Mesendoderm (in vitro differentiated cells): ENCODE data around the gene PYGB.
"Not testable (repeated sequence)": the region's sequence is repeated elsewhere in the genome, so short reads cannot be mapped to it uniquely, and the experiment has no call there.

ENCODE experiments used
- DNase-seq: peaks from one replicate; pipeline ENCODE4 v3.0.0; 2013
- H2AK5ac ChIP-seq: 2 replicates; pipeline ENCODE4 v1.6.1; 2013; ENCODE audit warnings: low read length, inconsistent platforms
- H2BK120ac ChIP-seq: 2 replicates; pipeline ENCODE4 v1.6.1; 2013; ENCODE audit warnings: low read depth, mild to moderate bottlenecking, low read length, moderate library complexity, mixed read lengths
- H2BK15ac ChIP-seq: replicated peaks from 2 replicates; pipeline ENCODE4 v1.6.1; 2013; ENCODE audit warnings: low read depth, mild to moderate bottlenecking, moderate library complexity
- H2BK5ac ChIP-seq: 2 replicates; pipeline ENCODE4 v1.6.1; 2013; ENCODE audit warnings: low read length, inconsistent platforms
- H3K18ac ChIP-seq: 2 replicates; pipeline ENCODE4 v1.6.1; 2013; ENCODE audit warnings: mild to moderate bottlenecking, low read length, mixed read lengths
- H3K23ac ChIP-seq: one replicate; pipeline ENCODE4 v1.6.1; 2013; ENCODE audit warnings: low read length
- H3K27ac ChIP-seq: 2 replicates; pipeline ENCODE4 v1.5.1; 2013; ENCODE audit warnings: low read depth, mild to moderate bottlenecking, inconsistent platforms, low read length, moderate library complexity
- H3K27me3 ChIP-seq: 2 replicates; pipeline ENCODE4 v1.6.1; 2013; ENCODE audit warnings: low read length, control low read depth, mild to moderate bottlenecking, inconsistent platforms; ENCODE audit not compliant: insufficient read depth, poor library complexity
- H3K36me3 ChIP-seq: 2 replicates; pipeline ENCODE4 v1.6.1; 2013; ENCODE audit warnings: low read length, inconsistent platforms; ENCODE audit not compliant: control insufficient read depth, insufficient read depth
- H3K4ac ChIP-seq: one replicate; pipeline ENCODE4 v1.6.1; 2013; ENCODE audit warnings: low read depth, mild to moderate bottlenecking, low read length, moderate library complexity
- H3K4me1 ChIP-seq: 2 replicates; pipeline ENCODE4 v1.6.1; 2013; ENCODE audit warnings: low read depth, low read length, inconsistent platforms; ENCODE audit not compliant: control insufficient read depth
- H3K4me2 ChIP-seq: 2 replicates; pipeline ENCODE4 v1.6.1; 2013; ENCODE audit warnings: low read length
- H3K4me3 ChIP-seq: 2 replicates; pipeline ENCODE4 v1.5.1; 2013; ENCODE audit warnings: mild to moderate bottlenecking, low read length
- H3K56ac ChIP-seq: one replicate; pipeline ENCODE4 v1.6.1; 2013; ENCODE audit warnings: low read length
- H3K79me1 ChIP-seq: 2 replicates; pipeline ENCODE4 v1.6.1; 2013; ENCODE audit warnings: low read length, inconsistent platforms
- H3K79me2 ChIP-seq: 2 replicates; pipeline ENCODE4 v1.6.1; 2013; ENCODE audit warnings: mild to moderate bottlenecking, low read length; ENCODE audit not compliant: control insufficient read depth, insufficient read depth
- H3K9ac ChIP-seq: 2 replicates; pipeline ENCODE4 v1.6.1; 2013; ENCODE audit warnings: low read length, inconsistent platforms
- H4K5ac ChIP-seq: one replicate; pipeline ENCODE4 v1.6.1; 2013; ENCODE audit warnings: low read length
- H4K8ac ChIP-seq: one replicate; pipeline ENCODE4 v1.6.1; 2013; ENCODE audit warnings: low read depth, mild to moderate bottlenecking, control low read depth, low read length, moderate library complexity
- WGBS: extraction: QIAGEN DNeasy Blood & Tissue Kit; methylation state at CpG from one replicate; pipeline ENCODE4 v1.1.7; 2013; ENCODE audit warnings: low lambda C conversion rate, missing lambda C conversion rate; ENCODE audit not compliant: insufficient coverage; ENCODE audit errors: extremely low coverage; 5-methylcytosine and 5-hydroxymethylcytosine counted together

The PYGB gene

GRCh38 chr20:25325073-25325472, 77.2 kb downstream of the PYGB start:
- Histone ChIP-seq H3K9ac (no peak overlapping the region), H3K79me2 (no peaks in the 10 kb centered on the region), H4K5ac (no peak overlapping the region), H3K4ac (no peak overlapping the region), H2AK5ac (no peak overlapping the region), H3K4me3 (no peak overlapping the region), H2BK120ac (no peak overlapping the region), H2BK15ac (no peak overlapping the region), H3K4me1 (peaks cover 2% of the 10 kb centered on the region), H2BK5ac (no peak overlapping the region), H3K56ac (no peak overlapping the region), H3K18ac (no peak overlapping the region), H4K8ac (no peak overlapping the region), H3K4me2 (no peak overlapping the region), H3K36me3 (no peaks in the 10 kb centered on the region), H3K27me3 (no peaks in the 10 kb centered on the region), H3K79me1 (peaks cover 18% of the 10 kb centered on the region), H3K27ac (no peak overlapping the region), H3K23ac (no peak overlapping the region)
- WGBS = no CpG with 5 or more reads among the region's 3 CpGs
- no peak for DNase-seq

DNA sequence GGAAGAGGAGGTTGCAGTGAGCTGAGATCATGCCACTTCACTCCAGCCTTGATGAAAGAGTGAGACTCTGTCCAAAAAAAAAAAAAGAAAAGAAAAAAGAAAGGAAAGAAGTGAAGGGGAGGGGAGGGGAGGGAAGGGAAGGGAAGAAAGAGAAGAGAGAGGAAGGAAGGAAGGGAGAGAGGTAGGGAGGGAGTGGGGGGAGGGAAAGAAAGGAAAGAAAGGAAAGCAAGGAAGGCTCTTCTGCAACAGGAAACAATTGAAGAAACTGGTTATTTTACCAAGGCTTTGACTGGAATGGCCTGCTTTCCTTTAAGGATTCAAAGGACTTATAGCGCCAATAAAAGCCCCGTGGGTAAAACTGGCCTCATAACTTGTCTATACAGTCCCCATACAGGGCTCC, 78.1 kb downstream of the PYGB start:
- H2BK5ac ChIP-seq = no peak overlapping the region
- H3K9ac ChIP-seq = no peak overlapping the region
- DNase-seq = no peak
- H3K56ac ChIP-seq = no peak overlapping the region
- H3K27me3 ChIP-seq = no peaks in the 10 kb centered on the region
- H2AK5ac ChIP-seq = no peak overlapping the region
- H3K79me2 ChIP-seq = no peaks in the 10 kb centered on the region
- no peak overlapping the region for H4K5ac ChIP-seq
- peaks cover 18% of the 10 kb centered on the region for H3K79me1 ChIP-seq
- H3K27ac ChIP-seq = no peak overlapping the region
- no peak overlapping the region for H4K8ac ChIP-seq
- H3K23ac ChIP-seq = no peak overlapping the region
- H3K4me2 ChIP-seq = no peak overlapping the region
- H3K4ac ChIP-seq = no peak overlapping the region
- H2BK15ac ChIP-seq = no peak overlapping the region
- H3K4me1 ChIP-seq = peaks cover 2% of the 10 kb centered on the region
- no peak overlapping the region for H3K4me3 ChIP-seq
- no peak overlapping the region for H3K18ac ChIP-seq
- H2BK120ac ChIP-seq = no peak overlapping the region
- no peaks in the 10 kb centered on the region for H3K36me3 ChIP-seq
- no CpG with 5 or more reads among the region's 2 CpGs for WGBS

DNA sequence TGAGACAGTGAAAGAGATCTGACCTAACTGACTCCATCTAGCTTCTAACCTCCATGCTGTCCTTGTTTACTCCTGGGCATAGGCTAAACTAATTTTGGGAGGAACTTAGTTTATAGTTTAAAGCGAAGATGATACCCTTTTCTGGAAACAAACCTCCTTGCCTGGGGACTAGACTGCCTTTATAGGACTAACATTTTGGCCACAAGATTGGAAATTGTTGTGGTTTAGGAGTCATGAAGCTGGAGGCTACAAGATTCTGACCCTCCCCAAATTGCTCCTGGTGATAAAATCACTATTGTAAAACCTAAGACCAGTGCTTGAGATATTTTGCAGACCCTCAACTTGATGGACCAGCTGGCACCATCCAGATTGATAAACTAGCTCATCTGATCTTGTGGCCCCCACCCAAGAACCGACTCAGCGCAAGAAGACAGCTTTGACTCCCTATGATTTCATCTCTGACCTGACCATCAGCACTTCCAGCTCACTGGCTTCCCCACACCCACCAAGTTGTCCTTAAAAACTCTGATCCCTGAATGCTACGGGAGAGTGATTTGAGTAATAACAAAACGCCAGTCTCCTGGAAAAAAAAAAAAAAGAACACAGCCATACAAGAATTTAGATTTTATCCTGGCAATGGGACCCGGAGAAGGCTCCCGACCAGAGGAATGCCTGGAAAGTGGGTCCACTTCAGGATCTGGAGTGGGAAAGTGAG, 79.8 kb downstream of the PYGB start:
- WGBS = no CpG with 5 or more reads among the region's 7 CpGs
- no peaks in the 10 kb centered on the region for H3K27me3 ChIP-seq
- H3K4me3 ChIP-seq = no peak overlapping the region
- no peak for DNase-seq
- H3K4me1 ChIP-seq = peaks cover 2% of the 10 kb centered on the region
- H4K5ac ChIP-seq = no peak overlapping the region
- H4K8ac ChIP-seq = no peak overlapping the region
- no peak overlapping the region for H2BK5ac ChIP-seq
- no peak overlapping the region for H3K23ac ChIP-seq
- H2BK120ac ChIP-seq = no peak overlapping the region
- no peak overlapping the region for H2AK5ac ChIP-seq
- peaks cover 15% of the 10 kb centered on the region for H3K79me1 ChIP-seq
- no peak overlapping the region for H2BK15ac ChIP-seq
- no peak overlapping the region for H3K56ac ChIP-seq
- no peak overlapping the region for H3K4ac ChIP-seq
- no peak overlapping the region for H3K4me2 ChIP-seq
- no peak overlapping the region for H3K9ac ChIP-seq
- no peaks in the 10 kb centered on the region for H3K36me3 ChIP-seq
- H3K18ac ChIP-seq = no peak overlapping the region
- H3K27ac ChIP-seq = no peak overlapping the region
- no peaks in the 10 kb centered on the region for H3K79me2 ChIP-seq

GRCh38 chr20:25328954-25329498, 81.1 kb downstream of the PYGB start:
- Histone ChIP-seq H3K27ac (no peak overlapping the region), H3K23ac (no peak overlapping the region), H4K5ac (no peak overlapping the region), H2BK120ac (no peak overlapping the region), H3K56ac (no peak overlapping the region), H3K79me2 (no peaks in the 10 kb centered on the region), H3K4me1 (no peaks in the 10 kb centered on the region), H3K4ac (no peak overlapping the region), H4K8ac (no peak overlapping the region), H3K9ac (no peak overlapping the region), H2BK5ac (no peak overlapping the region), H2BK15ac (no peak overlapping the region), H3K79me1 (peaks cover 13% of the 10 kb centered on the region), H3K36me3 (no peaks in the 10 kb centered on the region), H3K4me2 (no peak overlapping the region), H3K27me3 (no peaks in the 10 kb centered on the region), H2AK5ac (no peak overlapping the region), H3K4me3 (no peak overlapping the region), H3K18ac (no peak overlapping the region)
- WGBS = no CpG with 5 or more reads among the region's 12 CpGs
- DNase-seq = no peak

DNA sequence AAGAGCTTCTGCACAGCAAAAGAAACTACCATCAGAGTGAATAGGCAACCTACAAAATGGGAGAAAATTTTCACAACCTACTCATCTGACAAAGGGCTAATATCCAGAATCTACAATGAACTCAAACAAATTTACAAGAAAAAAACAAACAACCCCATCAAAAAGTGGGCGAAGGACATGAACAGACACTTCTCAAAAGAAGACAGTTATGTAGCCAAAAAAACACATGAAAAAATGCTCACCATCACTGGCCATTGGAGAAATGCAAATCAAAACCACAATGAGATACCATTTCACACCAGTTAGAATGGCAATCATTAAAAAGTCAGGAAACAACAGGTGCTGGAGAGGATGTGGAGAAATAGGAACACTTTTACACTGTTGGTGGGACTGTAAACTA, 87.1 kb downstream of the PYGB start:
- DNase-seq, H3K4ac ChIP-seq, H2AK5ac ChIP-seq, H3K4me1 ChIP-seq, H3K27ac ChIP-seq, H3K27me3 ChIP-seq, H3K23ac ChIP-seq, H3K4me3 ChIP-seq, H3K18ac ChIP-seq, H4K5ac ChIP-seq, H3K79me2 ChIP-seq, H4K8ac ChIP-seq, H3K56ac ChIP-seq, H3K9ac ChIP-seq, H3K79me1 ChIP-seq, H3K4me2 ChIP-seq, H2BK120ac ChIP-seq, H2BK5ac ChIP-seq, H2BK15ac ChIP-seq, H3K36me3 ChIP-seq: not testable (repeated sequence)
- no CpG with 5 or more reads among the region's 1 CpG for WGBS
